C4-2B (cell line): ENCODE measurements around the gene MS4A5.

ENCODE experiments used
- H3K27ac ChIP-seq: fragments of 450-650 bp; 2 replicates; pipeline ENCODE4 v1.5.1; 2017
- CTCF ChIP-seq: fragments of 450-650 bp; conservative IDR thresholded peaks from 2 replicates; pipeline ENCODE4 v1.5.1; 2017; ENCODE audit warnings: mild to moderate bottlenecking
- ZFX ChIP-seq: fragments of 450-650 bp; IDR thresholded peaks from 2 replicates; pipeline ENCODE4 v1.6.1; 2017

Gene MS4A5

GRCh38 chr11:60396799-60397198 lies 32.6 kb upstream of the MS4A5 start:
- H3K27ac ChIP-seq = no peak overlapping the region
- no peak for TF ChIP-seq CTCF
- no peak for TF ChIP-seq ZFX

GRCh38 chr11:60420015-60420414 lies 9.4 kb upstream of the MS4A5 start:
- H3K27ac ChIP-seq = no peak overlapping the region
- TF ChIP-seq ZFX (no peak), CTCF (no peak)

- no peak for TF ChIP-seq CTCF
- no peak for TF ChIP-seq ZFX
- no peak overlapping the region for H3K27ac ChIP-seq
These were observed 6.8 kb upstream of the MS4A5 start for GRCh38 chr11:60422609-60423008.

GRCh38 chr11:60428517-60428916 lies 855 bp upstream of the MS4A5 start:
- TF ChIP-seq ZFX (no peak), CTCF (no peak)
- H3K27ac ChIP-seq = no peak overlapping the region

GRCh38 chr11:60431251-60431650 lies 1.9 kb downstream of the MS4A5 start:
- TF ChIP-seq CTCF (no peak), ZFX (no peak)

GRCh38 chr11:60433401-60433800 lies 4.0 kb downstream of the MS4A5 start:
- no peak for TF ChIP-seq CTCF
- no peak for TF ChIP-seq ZFX
- no peak overlapping the region for H3K27ac ChIP-seq

More at GRCh38 chr11:60431251-60431650, 1.9 kb downstream of the MS4A5 start:
- no peak overlapping the region for H3K27ac ChIP-seq

GRCh38 chr11:60447070-60447469 lies 17.7 kb downstream of the MS4A5 start:
- TF ChIP-seq CTCF = no peak
- no peak for TF ChIP-seq ZFX
- H3K27ac ChIP-seq = no peak overlapping the region
